GM21390 (cell line): ENCODE results near the gene LONRF2.
"Not testable (repeated sequence)": the region's sequence is repeated elsewhere in the genome, so short reads cannot be mapped to it uniquely, and the experiment has no call there.

Experiments
- ATAC-seq: cut with Tn5 transposase; IDR thresholded peaks from one replicate; pipeline ENCODE4 v1.9.1; 2021; ENCODE audit not compliant: unreplicated experiment

Gene LONRF2

DNA sequence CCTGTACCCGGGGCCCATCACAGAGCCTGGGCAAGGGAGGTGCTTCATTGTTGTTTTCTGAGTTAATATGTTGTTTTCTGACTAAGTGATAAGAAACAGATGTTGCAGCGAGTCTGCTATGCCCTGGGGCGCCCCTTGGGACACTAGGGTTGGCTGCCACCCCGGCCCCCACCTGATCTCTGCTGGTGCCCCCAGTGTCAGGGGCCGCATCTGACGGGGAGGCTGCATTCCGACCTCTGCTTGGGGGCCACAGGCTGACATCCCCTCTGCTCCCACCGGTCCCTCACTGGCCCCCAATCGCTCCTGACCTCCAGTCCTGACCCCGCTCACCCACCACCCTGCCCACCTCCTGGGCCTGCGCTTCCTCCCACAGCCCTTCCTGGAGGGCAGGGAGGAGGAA lies 65.9 kb downstream of the LONRF2 start:
- no peak for ATAC-seq

DNA sequence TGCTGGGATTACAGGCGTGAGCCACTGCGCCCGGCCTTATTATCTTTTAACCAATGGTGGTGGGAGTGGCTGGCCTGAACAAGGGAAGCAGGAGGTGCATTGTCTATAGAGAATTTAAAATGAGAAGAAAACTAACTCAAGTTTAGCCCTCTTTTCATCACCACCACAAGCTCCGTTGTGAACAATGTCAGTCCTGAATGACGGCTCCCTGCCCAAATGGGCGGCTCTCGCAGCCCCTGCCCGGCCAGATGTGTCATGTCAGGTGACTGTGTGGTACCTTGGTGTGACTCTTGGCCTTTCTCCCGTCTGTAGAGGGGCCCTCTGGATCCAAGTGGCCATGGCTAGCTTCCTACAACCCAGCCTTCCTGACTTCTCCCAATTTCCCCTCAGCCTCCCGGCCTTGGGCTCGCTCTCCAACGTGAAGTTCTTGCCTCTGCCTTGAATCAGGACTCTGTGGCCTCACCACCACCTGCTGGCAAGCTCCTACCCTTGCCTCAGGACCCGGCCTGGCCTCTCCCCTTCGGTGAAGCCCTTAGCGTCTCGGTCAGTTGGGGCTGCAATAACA lies 67.6 kb downstream of the LONRF2 start:
- ATAC-seq, result no peak

DNA sequence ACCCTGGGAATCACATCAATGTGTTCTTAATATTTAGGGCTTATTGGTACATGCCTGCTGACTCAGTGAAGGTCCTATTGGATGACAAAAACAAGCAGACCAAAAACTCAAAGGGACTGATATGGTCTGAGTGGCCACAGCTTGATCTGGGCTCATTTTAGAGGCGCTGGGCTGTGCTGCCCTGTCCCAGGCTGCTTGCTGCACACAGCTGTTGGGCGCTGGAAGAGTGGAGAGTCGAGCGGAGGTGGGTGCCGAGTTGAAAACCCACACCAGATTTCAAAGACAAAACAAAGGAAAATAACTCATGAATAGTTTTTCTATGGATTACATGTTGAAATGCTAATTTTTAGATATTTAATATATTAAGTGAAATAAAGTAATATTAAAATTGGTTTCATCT lies 68.5 kb downstream of the LONRF2 start:
- no peak for ATAC-seq

DNA sequence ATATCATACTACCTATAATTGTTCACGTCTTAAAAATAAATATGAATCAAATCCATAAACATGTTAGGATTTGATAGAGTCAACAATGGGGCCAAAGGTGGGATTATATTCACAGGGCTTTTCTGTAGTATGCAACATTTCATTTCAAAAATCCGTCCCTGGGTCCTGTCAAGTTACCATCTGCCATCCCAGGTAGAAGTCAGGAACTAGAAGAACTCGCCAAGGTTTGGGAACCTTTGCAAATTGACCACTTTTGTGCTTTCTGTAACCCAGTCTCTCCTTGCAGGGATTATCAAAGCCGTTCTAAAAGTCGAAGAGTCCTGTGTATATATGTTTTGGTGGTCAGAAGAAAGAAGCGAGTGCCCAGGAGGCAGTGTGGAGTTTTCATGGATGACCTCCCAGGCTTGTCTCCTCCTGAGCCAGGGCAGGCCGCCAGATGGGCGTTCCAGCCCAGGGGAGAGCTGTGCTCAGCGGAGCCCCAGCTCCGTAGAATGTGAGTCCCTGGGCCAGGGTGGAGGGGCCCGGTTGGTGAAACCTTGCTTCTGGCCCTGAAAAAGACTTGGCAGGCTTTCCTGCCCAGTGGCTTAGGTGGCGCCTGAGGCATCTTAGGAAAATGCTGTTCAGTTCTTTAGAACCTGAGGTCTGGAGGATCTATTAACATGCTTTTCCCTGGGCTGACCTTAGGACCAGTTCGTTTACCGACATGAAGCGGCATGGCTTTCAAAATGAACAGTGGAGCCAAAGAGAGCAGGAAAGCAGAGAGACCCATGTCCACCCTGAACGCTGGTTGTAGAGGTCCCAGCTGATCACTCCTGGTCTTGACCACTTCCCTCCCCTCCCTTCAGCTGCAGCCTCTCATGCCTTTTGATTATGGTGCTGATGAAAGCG lies 69.2 kb downstream of the LONRF2 start:
- ATAC-seq, result no peak

DNA sequence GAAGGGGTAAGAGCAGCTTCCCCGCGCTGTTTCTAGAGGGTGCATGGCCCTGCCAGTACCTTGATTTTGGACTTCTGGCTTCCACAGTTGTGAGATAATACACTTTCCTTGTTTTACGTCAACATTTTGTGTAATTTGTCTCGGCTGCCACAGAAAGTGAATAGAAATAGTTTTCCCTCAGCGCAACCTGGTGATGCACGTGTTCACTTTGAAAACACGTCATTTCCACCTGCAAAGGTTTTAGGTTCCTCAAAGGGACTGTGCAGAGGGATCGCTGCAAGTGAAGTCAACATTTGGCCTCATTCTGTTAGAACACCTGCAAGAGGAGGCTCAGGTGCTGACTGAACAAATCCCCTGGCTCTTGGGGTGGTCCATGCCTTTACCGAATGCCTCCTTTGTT lies 71.7 kb downstream of the LONRF2 start:
- ATAC-seq, result no peak

DNA sequence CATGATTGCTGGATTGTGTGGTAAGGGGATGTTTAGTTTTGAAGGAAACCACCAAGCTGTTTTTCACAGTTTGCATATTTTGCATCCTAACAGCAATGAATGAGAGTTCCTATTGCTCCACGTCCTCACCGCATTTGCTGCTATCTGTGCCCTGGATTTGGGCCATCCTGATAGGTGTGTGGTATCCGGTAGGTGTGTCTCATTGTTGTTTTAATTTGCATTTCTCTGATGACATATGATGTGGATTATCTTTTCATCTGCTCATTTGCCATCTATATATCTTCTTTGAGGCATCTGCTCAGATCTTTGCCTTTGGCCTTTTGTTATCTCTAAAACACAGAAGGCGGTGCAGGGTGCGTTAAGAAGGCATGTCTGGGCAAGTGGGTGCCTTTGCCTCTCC lies 73.3 kb downstream of the LONRF2 start:
- no peak for ATAC-seq

DNA sequence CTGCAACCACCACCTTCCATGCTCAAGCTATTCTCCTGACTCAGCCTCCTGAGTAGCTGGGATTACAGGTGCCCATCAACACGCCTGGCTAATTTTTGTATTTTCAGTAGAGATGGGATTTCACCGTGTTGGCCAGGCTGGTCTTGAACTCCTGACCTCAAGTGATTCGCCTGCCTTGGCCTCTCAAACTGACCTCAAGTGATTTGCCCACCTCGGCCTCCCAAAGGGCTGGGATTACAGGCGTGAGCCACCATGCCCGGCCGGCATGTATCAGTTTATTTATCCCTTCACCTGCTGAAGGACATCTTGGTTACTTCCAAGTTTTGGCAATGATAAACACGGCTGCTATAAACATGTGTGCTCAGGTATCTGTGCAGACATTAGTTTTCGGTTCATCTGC lies 73.7 kb downstream of the LONRF2 start:
- not testable (repeated sequence) for ATAC-seq

DNA sequence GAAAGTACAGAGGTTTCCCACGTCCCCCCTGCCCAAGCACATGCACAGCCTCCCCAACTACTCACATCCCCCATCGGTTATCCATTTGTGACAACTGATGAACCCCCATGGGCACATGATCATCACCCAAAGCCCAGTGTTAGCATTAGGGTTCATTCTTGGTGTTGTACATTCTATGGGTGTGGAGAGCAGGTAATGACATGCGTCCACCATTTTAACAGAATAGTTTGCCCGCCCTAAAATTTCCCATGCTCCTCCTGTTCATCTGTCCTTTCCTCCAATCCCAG lies 74.3 kb downstream of the LONRF2 start:
- ATAC-seq, result peak; percentile 8

DNA sequence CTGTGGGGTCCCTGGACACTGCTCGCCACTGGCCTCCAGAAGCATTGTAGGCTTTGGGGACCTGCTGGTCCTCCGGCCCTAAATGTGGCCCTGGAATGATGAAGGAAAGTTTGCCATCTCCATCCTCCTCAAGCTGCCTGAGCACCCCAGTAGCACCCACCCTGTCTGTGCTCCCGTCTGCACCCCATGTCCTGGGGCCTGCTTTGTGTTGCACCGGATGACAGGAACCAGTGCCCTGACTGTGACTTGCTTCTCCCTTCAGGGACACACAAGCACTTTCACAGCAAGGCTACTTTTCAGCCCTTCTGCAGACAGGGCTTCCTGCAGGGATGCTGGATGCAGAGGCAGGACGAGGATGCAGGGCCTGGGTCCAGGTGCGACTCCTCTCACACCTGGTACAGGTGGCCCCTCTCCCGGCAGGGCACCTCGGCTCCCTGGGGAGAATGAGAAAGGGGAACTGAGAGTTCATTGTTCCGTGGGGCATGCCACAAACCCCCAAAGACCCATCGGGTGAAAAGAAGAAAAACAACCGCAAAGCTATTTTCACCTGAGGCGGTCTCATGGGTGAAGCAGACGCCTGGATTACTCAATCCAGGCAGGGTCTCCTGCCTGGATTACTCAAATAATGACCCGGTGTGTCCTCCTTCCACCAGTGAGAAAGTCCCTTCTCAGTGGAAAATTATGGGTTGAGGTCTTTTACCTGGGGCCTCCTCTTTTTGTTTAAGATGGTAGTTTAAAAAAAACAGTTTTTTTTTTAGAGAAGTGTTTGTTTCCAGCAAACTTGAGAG lies 74.9 kb downstream of the LONRF2 start:
- peak; percentile 84 for ATAC-seq

DNA sequence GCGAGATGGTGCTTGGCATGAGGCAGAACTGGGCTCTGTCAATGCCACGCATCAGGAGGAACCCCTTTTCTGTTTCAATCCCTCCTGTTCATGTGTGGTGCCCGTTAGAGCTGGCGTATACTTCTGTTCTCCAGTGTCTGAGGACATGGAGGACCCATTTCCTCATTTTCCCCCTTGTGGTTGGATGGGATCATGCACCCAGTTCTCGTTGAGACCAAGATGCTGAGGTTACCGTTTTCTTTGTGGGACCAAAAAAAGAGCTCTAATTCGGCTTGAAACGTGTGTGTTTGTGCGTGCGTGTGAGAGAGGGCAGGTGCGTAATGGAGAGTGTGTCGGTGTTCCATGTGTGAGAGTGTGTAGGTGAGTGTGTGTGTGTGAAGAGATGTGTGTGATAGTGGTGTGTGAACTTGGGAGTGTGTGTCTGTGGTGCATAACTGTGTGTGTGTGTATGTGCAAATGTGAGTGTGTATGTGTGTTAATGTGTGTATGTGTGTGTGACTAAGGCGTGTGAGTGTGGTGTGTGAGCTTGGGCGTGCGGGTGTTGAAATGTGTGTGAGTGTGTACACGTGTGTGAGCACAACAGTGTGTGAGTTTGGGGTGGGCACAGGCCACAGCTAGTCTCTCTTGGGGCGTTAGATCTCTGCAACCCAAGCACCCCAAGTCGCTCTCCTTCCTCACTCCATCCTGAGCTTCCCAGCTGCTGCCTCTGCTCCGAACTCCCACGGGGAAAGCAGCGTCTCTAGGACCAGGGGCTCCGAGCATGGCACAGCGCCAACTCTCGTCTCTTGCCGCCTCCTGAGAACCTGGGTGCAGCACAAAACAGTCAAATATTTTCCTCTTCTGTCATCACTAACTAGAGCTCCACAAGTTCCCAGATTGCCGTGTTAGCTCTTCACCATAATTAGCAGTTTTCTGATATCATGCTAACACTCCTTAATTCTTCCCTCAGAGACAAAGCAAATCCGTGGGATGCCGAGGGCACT lies 75.8 kb downstream of the LONRF2 start:
- no peak for ATAC-seq

DNA sequence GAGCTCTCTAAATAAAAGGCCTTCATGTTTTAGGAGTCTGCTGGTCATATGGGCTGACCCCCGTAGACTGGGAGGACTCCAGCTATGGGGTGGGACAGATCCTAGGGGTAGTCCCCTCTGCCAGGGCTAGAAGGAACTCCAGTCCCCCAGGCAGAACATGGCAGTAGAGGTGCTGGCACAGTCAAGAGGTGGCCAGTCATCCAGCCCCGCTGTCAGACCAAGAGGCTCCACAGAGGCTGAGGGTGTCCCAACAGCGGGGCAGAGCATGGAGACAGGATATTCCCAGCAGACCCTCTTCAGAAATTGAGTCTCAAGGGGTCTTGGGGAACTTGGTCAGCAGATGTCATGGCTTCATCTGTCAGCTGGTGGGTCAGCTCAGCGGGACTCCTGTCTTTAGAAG lies 76.6 kb downstream of the LONRF2 start:
- ATAC-seq, result no peak

DNA sequence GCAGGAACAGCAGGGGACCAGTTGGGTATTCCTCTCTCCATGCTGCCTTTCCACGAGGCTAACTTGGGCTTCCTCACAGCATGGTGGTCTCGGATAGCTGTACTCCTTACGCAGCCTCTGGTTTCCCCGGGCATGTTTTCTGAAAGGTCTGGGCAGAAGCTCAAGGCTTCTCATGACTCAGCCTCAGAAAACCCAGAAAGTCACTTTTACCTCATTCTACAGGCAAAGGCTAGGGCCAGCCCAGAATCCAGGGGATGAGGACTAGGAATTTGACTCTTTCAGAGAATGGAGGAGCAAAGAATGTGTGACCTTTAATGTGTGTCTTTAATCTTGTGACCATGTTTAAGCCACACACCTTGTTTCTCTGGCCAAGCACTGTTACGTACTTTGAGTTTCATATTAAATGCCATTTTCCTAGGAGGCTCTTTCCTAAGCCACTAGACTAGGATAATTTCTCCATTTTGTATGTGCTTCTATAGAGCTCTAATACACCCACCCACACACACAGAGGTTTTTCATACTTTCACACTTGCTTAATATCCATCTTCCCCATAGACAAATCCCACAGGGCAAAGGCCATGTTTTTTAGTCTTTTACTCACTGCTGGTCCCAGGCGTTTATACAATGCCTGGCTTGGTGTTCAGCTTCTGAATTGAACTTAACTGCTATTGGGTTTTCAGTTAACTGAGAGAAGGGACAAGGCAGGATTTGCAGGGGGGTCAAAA lies 77.3 kb downstream of the LONRF2 start:
- no peak for ATAC-seq

DNA sequence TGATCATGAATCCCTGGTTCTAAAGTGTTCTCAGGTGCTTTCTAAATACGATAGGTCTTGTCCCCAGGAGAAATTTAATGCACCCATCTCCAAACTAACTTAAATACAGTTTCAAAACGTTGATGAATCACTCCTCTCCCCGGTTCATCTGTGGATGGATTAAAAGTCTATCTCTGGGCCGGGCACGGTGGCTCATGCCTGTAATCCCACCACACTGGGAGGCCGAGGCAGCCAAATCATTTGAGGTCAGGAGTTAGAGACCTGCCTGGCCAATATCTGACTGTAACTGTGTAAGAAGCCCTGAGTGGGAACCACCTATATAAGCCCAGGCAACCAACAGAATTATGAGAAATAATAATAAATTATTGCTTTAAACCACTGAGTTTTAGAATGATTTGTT lies 78.7 kb downstream of the LONRF2 start:
- ATAC-seq, result no peak

DNA sequence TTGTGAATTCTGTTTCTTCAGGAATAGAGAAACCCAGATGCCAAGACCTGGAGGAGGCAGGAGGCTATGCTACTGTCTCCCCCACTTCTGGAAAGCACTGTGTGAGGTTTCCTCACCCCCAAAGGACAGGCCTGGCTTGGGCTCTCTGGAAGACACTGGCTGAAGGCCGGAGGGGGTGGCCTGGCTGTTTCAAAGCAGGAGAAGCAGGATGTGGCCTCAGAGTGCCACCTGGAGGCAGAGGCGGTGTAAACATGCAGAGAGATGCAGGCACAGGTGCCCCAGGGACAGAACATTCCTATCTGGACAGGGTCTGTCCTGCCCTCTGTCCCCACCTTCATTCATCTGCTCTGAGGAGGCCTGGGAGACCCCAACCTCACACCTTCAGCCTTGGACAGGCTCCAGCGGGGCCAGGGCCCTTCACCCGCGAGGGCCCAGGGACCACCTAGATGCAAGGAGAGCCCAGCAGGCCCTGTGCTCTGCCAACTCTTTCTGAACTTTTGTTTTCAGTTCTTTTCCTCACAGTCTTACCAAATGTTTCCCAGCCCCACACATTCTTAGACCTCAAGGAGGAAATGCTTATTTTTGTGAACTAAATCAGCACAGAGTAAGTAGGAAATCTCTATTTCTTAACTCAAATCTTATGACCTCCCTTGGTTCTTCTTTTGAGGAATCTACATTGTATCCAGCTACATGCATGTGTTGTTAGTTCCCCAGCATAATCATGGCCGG lies 79.2 kb downstream of the LONRF2 start:
- ATAC-seq, result peak; percentile 47

DNA sequence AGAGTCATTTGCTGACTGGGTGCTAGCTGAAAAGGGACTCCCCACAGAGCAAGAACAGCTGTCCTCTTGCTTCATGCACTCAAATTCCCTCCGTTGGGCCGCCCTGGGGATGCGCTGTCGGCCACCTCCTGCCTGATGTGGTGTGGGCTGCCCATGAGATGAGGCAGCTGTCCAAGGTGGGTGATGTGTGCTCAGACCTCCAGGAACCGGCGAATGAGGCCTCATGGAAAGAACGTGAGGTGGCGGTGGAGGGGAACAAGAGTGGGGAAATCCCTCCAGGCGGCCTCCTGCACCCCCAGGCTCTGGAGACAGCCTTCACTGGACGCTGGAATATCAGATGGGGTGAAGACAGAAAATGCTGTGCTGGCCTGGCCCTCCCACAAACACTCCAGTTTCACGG lies 79.8 kb downstream of the LONRF2 start:
- ATAC-seq, result no peak

DNA sequence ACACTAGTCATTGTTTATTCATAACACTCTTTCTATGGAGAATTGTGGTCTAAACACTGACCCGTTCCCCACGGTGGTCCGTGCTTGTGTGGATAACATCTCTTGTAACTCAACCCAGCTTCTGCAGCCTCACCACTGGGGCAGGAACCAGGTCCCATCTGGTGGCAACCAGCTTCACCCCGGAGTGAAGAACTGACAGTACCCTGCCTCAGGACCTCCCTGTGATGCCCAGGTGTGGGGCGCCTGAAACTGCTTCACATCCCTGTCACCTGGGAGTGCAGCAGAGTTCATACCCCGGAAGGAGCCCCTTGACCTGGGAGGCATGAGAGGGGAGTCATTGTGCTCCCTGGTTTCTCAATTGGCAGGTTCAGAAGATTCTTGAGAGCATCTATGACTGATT lies 81.1 kb downstream of the LONRF2 start:
- ATAC-seq, result no peak

DNA sequence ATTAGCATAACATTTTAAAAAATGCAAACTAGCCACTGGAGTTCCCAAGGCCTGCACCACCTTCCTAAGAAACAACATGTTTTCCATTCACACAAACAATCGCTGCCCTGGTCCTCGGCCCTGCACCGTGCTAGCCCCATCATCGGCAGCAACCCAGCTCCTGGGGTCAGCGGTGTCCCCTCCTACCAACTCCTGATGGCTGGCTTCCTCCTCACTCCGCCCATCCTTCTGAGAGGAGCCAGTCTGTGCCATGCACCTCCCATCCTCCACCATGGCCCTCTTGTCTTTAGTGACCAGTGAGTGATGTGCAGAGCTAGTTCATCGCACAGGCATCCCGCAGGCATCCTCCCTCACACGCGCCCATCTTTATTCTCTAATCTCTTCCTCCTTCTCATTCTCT lies 81.9 kb downstream of the LONRF2 start:
- ATAC-seq, result no peak

DNA sequence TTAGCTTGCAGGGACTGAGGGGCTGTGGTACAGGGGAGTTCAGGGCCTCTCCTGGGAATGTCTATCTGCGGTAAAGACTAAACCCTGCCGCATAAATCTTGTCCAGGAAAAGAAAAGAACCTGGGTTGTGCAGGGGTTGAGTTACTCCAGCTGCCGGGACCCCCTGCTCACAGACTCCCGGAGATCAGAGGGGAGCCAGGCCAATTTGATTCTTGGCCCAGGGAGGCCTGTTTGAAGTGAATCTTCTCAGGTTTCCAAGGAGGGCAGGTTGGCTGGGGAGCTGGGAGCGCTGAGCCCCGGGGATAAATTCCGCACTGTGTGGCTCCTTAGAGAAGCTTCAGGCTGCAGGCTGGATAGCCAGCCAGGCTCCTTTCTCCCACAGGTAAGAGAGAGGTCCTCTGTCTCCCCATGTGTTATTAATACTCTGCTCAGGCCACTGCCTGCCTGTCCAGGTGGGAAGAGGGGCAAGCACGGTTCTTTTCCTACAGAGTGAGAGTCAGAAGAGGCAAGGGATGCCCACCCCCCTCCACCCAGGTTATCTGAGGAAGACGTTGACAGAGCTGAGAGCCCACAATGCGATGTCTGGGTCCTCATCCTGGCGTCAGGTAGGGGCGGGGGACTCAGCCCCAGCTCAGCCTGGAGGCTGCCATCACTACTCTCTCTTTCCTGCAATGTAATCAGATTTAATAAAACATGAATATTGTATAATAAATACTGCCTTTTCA lies 82.7 kb downstream of the LONRF2 start:
- ATAC-seq, result no peak

DNA sequence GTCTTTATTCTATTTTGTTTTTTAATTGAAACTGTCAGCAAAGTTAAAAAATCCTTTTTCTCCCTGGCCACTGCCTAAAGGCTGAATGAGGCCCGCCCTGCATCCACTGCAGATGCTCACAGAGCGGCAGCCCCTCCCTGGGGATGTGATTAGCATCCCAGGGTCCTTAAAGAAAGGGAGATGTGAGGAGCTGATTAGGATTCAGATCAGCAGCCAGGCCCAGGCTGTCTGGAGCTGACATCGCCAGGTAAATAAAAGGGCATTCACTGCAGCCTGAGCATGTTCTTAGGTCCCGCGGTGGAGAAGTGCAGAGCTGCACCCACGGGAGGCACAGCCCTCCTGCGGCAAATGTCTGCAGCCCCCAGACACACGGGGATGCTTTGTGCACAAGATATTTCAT lies 83.8 kb downstream of the LONRF2 start:
- ATAC-seq, result no peak
